Gastrocnemius medialis (tissue), 4 donors: ENCODE measurements around the gene KRTAP4-8. TPM values are rescaled to one million over a fixed set of nuclear protein-coding genes. Genes with fewer than 3 reads are reported as not detected.

Experiments
- ATAC-seq, 2 donors: fragments of 150-250 bp; one replicate each; pipeline ENCODE4 v1.9.1; 2016
- DNase-seq, 2 donors: peaks; one replicate each; pipeline ENCODE4 v3.0.0-alpha.2; 2019
- H3K27ac ChIP-seq, 4 donors: fragments of 200-600 bp; sonication (generic); 1 replicate in 1 of 4; 2 replicates in 3 of 4; pipeline ENCODE4 v1.5.1; 2016 to 2018; ENCODE audit warnings: mild to moderate bottlenecking in 2 of 4, moderate library complexity in 1 of 4
- H3K27me3 ChIP-seq, 3 donors: fragments of 200-600 bp; sonication (generic) in 2 of 3; 1 replicate in 1 of 3; 2 replicates in 2 of 3; pipeline versions ENCODE4 v1.5.1 to v1.6.0; 2016 to 2019; ENCODE audit warnings: mild to moderate bottlenecking in 1 of 3, moderate library complexity in 1 of 3
- H3K36me3 ChIP-seq, 2 donors: fragments of 200-600 bp; sonication (generic) in 1 of 2; one replicate each; pipeline ENCODE4 v1.5.1; 2017 to 2018
- H3K4me1 ChIP-seq, 2 donors: fragments of 200-600 bp; sonication (generic) in 1 of 2; one replicate each; pipeline ENCODE4 v1.5.1; 2016 to 2017; ENCODE audit warnings: mild to moderate bottlenecking in 2 of 2
- H3K4me3 ChIP-seq, 4 donors: fragments of 200-600 bp; sonication (generic) in 3 of 4; 1 replicate in 1 of 4; 2 replicates in 3 of 4; pipeline ENCODE4 v1.5.1; 2016 to 2019; ENCODE audit warnings: mild to moderate bottlenecking in 2 of 4
- H3K9me3 ChIP-seq, 3 donors: fragments of 200-600 bp; sonication (generic) in 2 of 3; 1 replicate in 1 of 3; 2 replicates in 2 of 3; pipeline ENCODE4 v1.5.1; 2016 to 2019
- CTCF ChIP-seq, 5 experiments: fragments of 450-650 bp in 3 of 5; fragments of 200-600 bp in 2 of 5; sonication (generic) in 2 of 5; IDR thresholded peaks in 4 of 5; conservative IDR thresholded peaks in 1 of 5; 1 replicate in 4 of 5; 2 replicates in 1 of 5; pipeline ENCODE4 v1.5.1; 2016 to 2019; ENCODE audit warnings: antibody characterized with exemption in 5 of 5, mild to moderate bottlenecking in 3 of 5, moderate library complexity in 3 of 5
- POLR2A ChIP-seq, 2 donors: fragments of 450-650 bp; IDR thresholded peaks; one replicate each; pipeline ENCODE4 v1.6.1; 2017; ENCODE audit warnings: antibody characterized with exemption in 2 of 2, mild to moderate bottlenecking in 2 of 2, moderate library complexity in 2 of 2
- in situ Hi-C, 4 donors: fragments of 200-750 bp; cut with MboI; loops; one replicate each; pipeline versions ENCODE4 v1.15.0 to v1.8.0; 2017; ENCODE audit warnings: low sequenced_read_pairs in 4 of 4
- intact Hi-C: fragments of 100-400 bp; cut with DNase I; formaldehyde crosslinking; loops from one replicate; pipeline ENCODE4 v1.15.1; 2023; ENCODE audit warnings: low total_unique reads
- total RNA-seq, 4 donors: library from RNA; depleted of rRNA; stranded (reverse); fragments of >200 nt; gene quantifications; one replicate each; pipeline versions ENCODE4 v1.1.0 to v1.2.3, GENCODE V29; 2016

KRTAP4-8 gene
- total RNA-seq = not detected

DNA sequence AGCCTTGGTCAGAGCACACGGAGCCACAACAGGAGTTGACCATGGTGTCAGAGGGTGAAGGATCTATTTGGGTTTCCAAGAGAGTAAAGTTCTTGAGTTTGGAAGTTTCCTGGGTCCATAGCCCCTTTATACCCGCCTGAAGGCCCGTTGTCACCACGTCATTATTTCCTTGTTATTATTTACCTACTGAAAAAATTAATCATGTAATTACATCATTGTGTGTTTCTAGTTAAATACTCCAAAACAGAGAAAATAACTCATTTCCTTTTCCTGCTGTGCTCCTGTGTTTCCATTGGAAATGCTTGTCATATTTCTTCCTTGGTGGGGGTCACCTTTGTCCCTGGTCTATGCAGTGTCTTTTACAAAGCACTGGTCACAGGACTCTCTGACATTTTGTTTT is at the start of gene KRTAP4-8:
TSS of gene KRTAP4-8 (minus strand) at position 101 of the 400 bp plus-strand sequence. CDS start at position 43, 58 bp downstream.
- no peaks in the 10 kb centered on the region for H3K9me3 ChIP-seq
- no peaks in the 10 kb centered on the region for H3K27me3 ChIP-seq
- H3K27ac ChIP-seq = no peak within 1 kb of the TSS
- no peaks in the 10 kb centered on the region for H3K36me3 ChIP-seq
- in situ Hi-C loops (loop anchor here in 1 of 4 donors (25.0 kb wide), 1 partner anchor 89 kb away; the partner anchor contains the start of genes KRTAP4-1, KRTAP4-2 and KRTAP9-1), intact Hi-C loops (no loop called here)
- DNase-seq (no peak), ATAC-seq (no peak)
- H3K4me3 ChIP-seq = no peak within 1 kb of the TSS
- H3K4me1 ChIP-seq = no peaks in the 10 kb centered on the region
- TF ChIP-seq CTCF (IDR thresholded peaks at IDR 0.05 in 4 of 5, conservative IDR thresholded peaks at IDR 0.05 in 1 of 5) (no peak), POLR2A (IDR thresholded peaks at IDR 0.05) (no peak)

- TF ChIP-seq CTCF (IDR thresholded peaks at IDR 0.05 in 4 of 5, conservative IDR thresholded peaks at IDR 0.05 in 1 of 5) (no peak), POLR2A (IDR thresholded peaks at IDR 0.05) (no peak)
- ATAC-seq (no peak), DNase-seq (no peak)
- no peaks in the 10 kb centered on the region for H3K36me3 ChIP-seq
- intact Hi-C loops (no loop called here), in situ Hi-C loops (no loop called here)
- H3K27ac ChIP-seq = no peak overlapping the region
- H3K27me3 ChIP-seq = no peaks in the 10 kb centered on the region
- H3K9me3 ChIP-seq = no peaks in the 10 kb centered on the region
- no peaks in the 10 kb centered on the region for H3K4me1 ChIP-seq
- no peak overlapping the region for H3K4me3 ChIP-seq
These were observed 47.3 kb upstream of the KRTAP4-8 start for GRCh38 chr17:41145261-41145660.

DNA sequence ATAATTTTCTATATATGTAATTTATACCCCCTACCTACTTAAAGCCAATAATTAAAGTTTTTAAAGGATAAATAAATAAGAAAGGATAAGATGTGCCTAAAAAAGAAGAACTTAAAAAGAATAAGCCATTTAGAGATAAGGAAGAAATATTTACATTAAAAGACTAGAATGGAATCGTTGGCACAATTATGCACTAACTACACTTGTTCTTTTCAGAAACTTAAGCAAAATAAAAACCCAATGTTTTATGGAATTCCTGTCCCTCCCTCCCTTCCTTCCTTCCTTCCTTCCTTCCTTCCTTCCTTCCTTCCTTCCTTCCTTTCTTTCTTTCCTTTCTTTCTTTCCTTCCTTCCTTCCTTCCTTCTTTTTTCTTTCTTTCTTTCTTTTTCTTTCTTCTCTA is 46.9 kb upstream of the KRTAP4-8 start:
- TF ChIP-seq POLR2A (IDR thresholded peaks at IDR 0.05) (no peak), CTCF (IDR thresholded peaks at IDR 0.05 in 4 of 5, conservative IDR thresholded peaks at IDR 0.05 in 1 of 5) (no peak)
- no peaks in the 10 kb centered on the region for H3K36me3 ChIP-seq
- no peaks in the 10 kb centered on the region for H3K9me3 ChIP-seq
- in situ Hi-C loops (no loop called here), intact Hi-C loops (no loop called here)
- H3K4me3 ChIP-seq = no peak overlapping the region
- H3K4me1 ChIP-seq = no peaks in the 10 kb centered on the region
- ATAC-seq (no peak), DNase-seq (no peak)
- no peak overlapping the region for H3K27ac ChIP-seq
- no peaks in the 10 kb centered on the region for H3K27me3 ChIP-seq

GRCh38 chr17:41141361-41141760 is 43.4 kb upstream of the KRTAP4-8 start:
- H3K27ac ChIP-seq = no peak overlapping the region
- no peak for ATAC-seq
- H3K9me3 ChIP-seq = no peaks in the 10 kb centered on the region
- in situ Hi-C loops (no loop called here), intact Hi-C loops (no loop called here)
- H3K4me1 ChIP-seq = no peaks in the 10 kb centered on the region
- DNase-seq = no peak
- H3K4me3 ChIP-seq = no peak overlapping the region
- TF ChIP-seq POLR2A (IDR thresholded peaks at IDR 0.05) = no peak
- TF ChIP-seq CTCF (IDR thresholded peaks at IDR 0.05 in 4 of 5, conservative IDR thresholded peaks at IDR 0.05 in 1 of 5) = no peak
- H3K36me3 ChIP-seq = no peaks in the 10 kb centered on the region
- H3K27me3 ChIP-seq = peaks cover 0 to 3% (median 0%) of the 10 kb centered on the region in 3 donors
